Heart left ventricle (tissue), 16 donors: ENCODE measurements around the gene MSI2. TPM values are rescaled to one million over a fixed set of nuclear protein-coding genes. Genes with fewer than 3 reads are reported as not detected.

ENCODE experiments used
- ATAC-seq, 4 donors: fragments of 200-7000 bp; cut with Tn5 transposase; one replicate each; pipeline ENCODE4 v1.9.1; 2020 to 2022; ENCODE audit warnings: moderate library complexity in 4 of 4, mild to moderate bottlenecking in 3 of 4, moderate number of reproducible peaks in 1 of 4
- DNase-seq, 5 donors: peaks; one replicate each; pipeline ENCODE4 v3.0.0-alpha.2; 2020
- H3K27ac ChIP-seq, 12 donors: fragments of 200-600 bp; sonication (generic) in 4 of 12; one replicate each; pipeline versions ENCODE4 v1.5.0 to v1.8.0; 2016 to 2022; ENCODE audit warnings: mild to moderate bottlenecking in 2 of 12
- H3K27me3 ChIP-seq, 9 donors: fragments of 200-600 bp; sonication (generic) in 2 of 9; one replicate each; pipeline versions ENCODE4 v1.5.1 to v1.8.0; 2016 to 2022; ENCODE audit warnings: mild to moderate bottlenecking in 3 of 9
- H3K36me3 ChIP-seq, 9 donors: fragments of 200-600 bp; sonication (generic) in 2 of 9; one replicate each; pipeline versions ENCODE4 v1.5.0 to v1.8.0; 2018 to 2022; ENCODE audit warnings: mild to moderate bottlenecking in 2 of 9
- H3K4me1 ChIP-seq, 12 donors: fragments of 200-600 bp; sonication (generic) in 4 of 12; one replicate each; pipeline versions ENCODE4 v1.5.0 to v1.8.0; 2016 to 2022; ENCODE audit warnings: mild to moderate bottlenecking in 3 of 12
- H3K4me3 ChIP-seq, 12 donors: fragments of 200-600 bp; sonication (generic) in 4 of 12; one replicate each; pipeline versions ENCODE4 v1.5.0 to v1.8.0; 2017 to 2022; ENCODE audit warnings: mild to moderate bottlenecking in 9 of 12, moderate library complexity in 4 of 12
- H3K9me3 ChIP-seq, 12 donors: fragments of 200-600 bp; sonication (generic) in 4 of 12; one replicate each; pipeline versions ENCODE4 v1.5.0 to v1.8.0; 2016 to 2022; ENCODE audit warnings: mild to moderate bottlenecking in 1 of 12
- CTCF ChIP-seq, 12 donors: fragments of 200-600 bp; sonication (generic) in 4 of 12; IDR thresholded peaks; one replicate each; pipeline versions ENCODE4 v1.5.0 to v1.8.0; 2018 to 2022; ENCODE audit warnings: antibody characterized with exemption in 12 of 12, mild to moderate bottlenecking in 5 of 12
- POLR2A ChIP-seq, 2 donors: fragments of 450-650 bp; IDR thresholded peaks; one replicate each; pipeline ENCODE4 v1.6.1; 2017; ENCODE audit warnings: antibody characterized with exemption in 2 of 2, mild to moderate bottlenecking in 2 of 2, moderate library complexity in 2 of 2
- WGBS, 4 donors: extraction: QIAGEN DNeasy Blood & Tissue Kit in 2 of 4; methylation state at CpG; one replicate each; pipeline versions ENCODE4 v1.1.5 to v1.1.7; 2013 to 2018; 5-methylcytosine and 5-hydroxymethylcytosine counted together
- intact Hi-C, 10 donors: fragments of 100-400 bp; cut with DNase I; formaldehyde crosslinking; loops; one replicate each; pipeline versions ENCODE4 v1.11.1 to v1.14.2; 2022
- polyA plus RNA-seq, 2 donors: library from polyadenylated mRNA; stranded (reverse); fragments of 200-250 nt; gene quantifications; one replicate each; pipeline ENCODE4 v1.2.3, GENCODE V29; 2013
- total RNA-seq, 9 donors: library from RNA; depleted of rRNA in 2 of 9; stranded (reverse); fragments of >200 nt in 2 of 9; fragmentation: NEBNext Ultra II Directional in 3 of 9; extraction: Animal tissue kit (Norgen Biotek cat#: 25700) in 3 of 9; gene quantifications; one replicate each; pipeline versions ENCODE4 v1.1.0 to v1.2.4, GENCODE V29; 2016 to 2023
- donor health status: ischemic (EF 13 %, LVEDD 7.1; RV severe dilation, severe dysfunction).
- donor health status: healthy with polysubstance abuse.
- donor health status: DM: no; HTN: yes; CAD: no.
- donor health status: DM: no; HTN: no; CAD: no.
- donor health status: ischemic (EF 25% LVEDD 6.9; RV normal size, moderate dysfunction).
- donor health status: ischemic (EF 25% LVEDD 5.7; RV mildly dilated, moderate dysfunction).
- donor health status: healthy.
- donor health status: DM: yes; HTN: yes; CAD: no.
- donor health status: ischemic (EF 35%, LVEDD 5.7; RV mildly dilated, moderate dysfunction).
- donor health status: nonischemic (EF 11% LVEDD 7.7; RV severe dilation, severe dysfunction).
- donor health status: DM: yes; HTN: yes; CAD: no.
- donor health status: PGD.
- donor health status: ischemic (EF 29% LVEDD 5.4; RV normal size, mild dysfunction).
- donor health status: nonischemic (EF 23%, LVEDD 6.1; RV moderate dilation, normal function).

The MSI2 gene
- total and polyA plus RNA-seq, 11 donors, result 35.9 to 120 (median 104) TPM

GRCh38 chr17:57541049-57541448 lies 284.7 kb downstream of the MSI2 start:
- no peaks in the 10 kb centered on the region for H3K27me3 ChIP-seq
- peaks cover 5 to 70% (median 40%) of the 10 kb centered on the region in 12 donors for H3K4me1 ChIP-seq
- ATAC-seq (no peak), DNase-seq (no peak)
- no peak for TF ChIP-seq POLR2A (IDR thresholded peaks at IDR 0.05)
- no peak for TF ChIP-seq CTCF (IDR thresholded peaks at IDR 0.05)
- H3K9me3 ChIP-seq, result no peaks in the 10 kb centered on the region
- no peaks in the 10 kb centered on the region for H3K36me3 ChIP-seq
- no peak overlapping the region for H3K4me3 ChIP-seq
- peak overlapping the region in 6 of 12 donors; percentile 28 to 77 (median 64) for H3K27ac ChIP-seq
- 88 to 94% (median 91%) methylated on average over 4 of the region's 4 CpGs for WGBS, 4 donors
- intact Hi-C loops, result no loop called here

DNA sequence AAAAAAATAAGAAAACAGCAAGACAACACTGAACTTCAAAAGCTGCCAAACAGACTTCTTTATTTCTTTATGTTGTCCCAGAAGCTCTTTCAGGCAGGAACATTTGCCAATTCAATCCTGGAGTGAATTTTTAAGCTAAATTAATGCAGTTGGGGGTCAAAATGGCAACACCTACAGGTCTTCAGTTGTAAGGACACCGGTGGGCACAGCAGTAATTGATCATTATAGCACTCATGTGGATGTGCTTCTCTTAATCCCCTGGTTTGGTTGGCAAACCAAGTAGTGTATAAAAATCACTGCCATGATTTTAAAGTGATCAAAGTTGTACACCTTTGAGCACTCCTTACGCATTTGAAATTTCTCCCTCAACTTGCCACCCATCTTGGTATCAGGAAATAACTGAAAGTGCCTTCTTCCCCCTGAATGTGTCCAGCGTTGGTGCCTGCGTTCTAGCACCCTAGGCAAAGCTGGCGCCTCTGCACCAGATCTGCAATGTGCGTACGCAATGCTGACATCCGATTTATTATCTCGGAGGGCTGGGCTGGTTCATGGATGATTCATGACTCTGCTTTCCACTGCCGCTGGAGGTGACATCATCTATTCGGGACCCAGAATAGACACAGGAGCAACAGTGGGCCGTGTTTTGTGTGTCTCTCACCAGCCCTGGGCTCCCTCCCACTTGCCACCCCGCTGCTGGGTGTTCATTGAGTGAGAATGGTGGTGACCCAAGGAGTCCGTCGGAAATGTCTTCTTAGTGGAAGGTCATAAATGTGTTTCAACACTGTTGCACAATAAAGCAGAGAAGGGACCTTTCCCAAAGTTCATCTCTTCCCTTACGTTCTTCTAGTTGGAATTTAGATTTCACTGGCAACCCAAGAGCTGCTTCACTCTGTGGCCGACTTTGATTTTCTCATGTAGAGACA lies 285.4 kb downstream of the MSI2 start:
- Histone ChIP-seq H3K27me3 (no peaks in the 10 kb centered on the region), H3K27ac (peak overlapping the region in 10 of 12 donors; percentile 12 to 77 (median 63)), H3K4me1 (peaks cover 5 to 68% (median 40%) of the 10 kb centered on the region in 12 donors), H3K4me3 (peak overlapping the region in 1 of 12 donors; percentile 15), H3K36me3 (no peaks in the 10 kb centered on the region), H3K9me3 (no peaks in the 10 kb centered on the region)
- peak in 4 of 5 donors; percentile 77 to 90 (median 80) for DNase-seq
- TF ChIP-seq POLR2A (IDR thresholded peaks at IDR 0.05) (peak in 1 of 2 donors; percentile 38), CTCF (IDR thresholded peaks at IDR 0.05) (no peak)
- intact Hi-C loops, result no loop called here
- peak; percentile 79 to 97 (median 96) for ATAC-seq
- WGBS, 4 donors, result 42 to 60% (median 46%) methylated on average over 16 to 17 of the region's 17 CpGs

- H3K27me3 ChIP-seq, result no peaks in the 10 kb centered on the region
- TF ChIP-seq POLR2A (IDR thresholded peaks at IDR 0.05) (no peak), CTCF (IDR thresholded peaks at IDR 0.05) (no peak)
- 73 to 86% (median 76%) methylated on average over 4 of the region's 4 CpGs for WGBS, 4 donors
- no peaks in the 10 kb centered on the region for H3K36me3 ChIP-seq
- H3K27ac ChIP-seq, result peak overlapping the region in 9 of 12 donors; percentile 28 to 77 (median 64)
- H3K9me3 ChIP-seq, result no peaks in the 10 kb centered on the region
- H3K4me1 ChIP-seq, result peaks cover 5 to 62% (median 38%) of the 10 kb centered on the region in 12 donors
- no peak overlapping the region for H3K4me3 ChIP-seq
- DNase-seq, result no peak
- no peak for ATAC-seq
- intact Hi-C loops, result no loop called here
Measured at GRCh38 chr17:57542510-57542909, 286.2 kb downstream of the MSI2 start.

- Histone ChIP-seq H3K4me1 (peaks cover 0 to 60% (median 34%) of the 10 kb centered on the region in 12 donors), H3K27me3 (no peaks in the 10 kb centered on the region), H3K27ac (peak overlapping the region in 1 of 12 donors; percentile 74), H3K4me3 (no peak overlapping the region), H3K9me3 (no peaks in the 10 kb centered on the region), H3K36me3 (no peaks in the 10 kb centered on the region)
- no peak for DNase-seq
- ATAC-seq, result no peak
- 95 to 98% (median 96%) methylated on average over 4 of the region's 4 CpGs for WGBS, 4 donors
- TF ChIP-seq CTCF (IDR thresholded peaks at IDR 0.05), result no peak
- TF ChIP-seq POLR2A (IDR thresholded peaks at IDR 0.05), result no peak
- intact Hi-C loops, result no loop called here
Measured at GRCh38 chr17:57543230-57543629, 286.9 kb downstream of the MSI2 start.
